Esophagus muscularis mucosa (tissue), 3 donors: ENCODE results near the gene TMED1.

ENCODE experiments used
- POLR2A ChIP-seq: fragments of 450-650 bp; IDR thresholded peaks from one replicate; pipeline ENCODE4 v1.6.1; 2017; ENCODE audit warnings: antibody characterized with exemption, moderate library complexity, mild to moderate bottlenecking, low read depth
- POLR2AphosphoS5 ChIP-seq, 2 donors: sonication (generic); formaldehyde crosslinking; IDR thresholded peaks; one replicate each; pipeline ENCODE4 v1.6.1; 2017; ENCODE audit warnings: antibody characterized with exemption in 2 of 2
- TF ChIP-seq, protein P1 (sequence below), 3 experiments: fragments of 200-600 bp in 2 of 3; fragments of 450-650 bp in 1 of 3; sonication (generic) in 2 of 3; IDR thresholded peaks; one replicate each; pipeline ENCODE4 v1.5.1; 2017 to 2019; ENCODE audit warnings: antibody characterized with exemption in 3 of 3, mild to moderate bottlenecking in 2 of 3, moderate library complexity in 1 of 3

DNA sequence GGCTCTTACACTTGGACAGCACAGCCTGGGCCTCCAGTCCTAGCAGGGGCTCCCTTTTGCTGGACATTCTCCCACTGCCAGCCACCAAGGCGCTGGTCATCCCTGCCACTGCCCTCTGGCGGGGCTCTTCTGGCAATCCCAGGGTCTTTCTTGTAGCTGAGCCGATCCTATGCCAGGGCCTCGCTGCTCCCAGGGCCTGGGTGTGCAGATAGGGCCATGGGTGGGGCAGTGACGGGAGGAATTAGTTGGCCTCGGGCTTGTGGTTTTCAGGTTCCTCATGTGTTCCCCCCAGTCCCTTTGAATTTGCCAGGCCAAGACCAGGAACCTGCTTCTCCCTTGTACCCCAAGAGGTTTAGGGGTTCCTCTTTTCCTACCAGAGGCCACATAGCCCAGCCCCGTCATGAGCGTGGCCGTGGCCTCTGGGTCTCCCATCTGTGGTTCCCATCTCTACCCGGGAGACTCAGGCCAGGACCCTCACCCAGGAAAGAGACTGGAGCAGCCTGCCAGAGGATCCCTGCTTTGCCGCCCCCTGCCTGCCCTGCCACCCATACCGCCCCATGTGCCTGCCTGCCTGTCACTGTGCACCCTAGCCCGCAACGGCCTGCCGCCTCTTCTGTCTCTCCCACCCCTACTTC, 26.2 kb downstream of the TMED1 start:
- TF ChIP-seq, protein P1, sequence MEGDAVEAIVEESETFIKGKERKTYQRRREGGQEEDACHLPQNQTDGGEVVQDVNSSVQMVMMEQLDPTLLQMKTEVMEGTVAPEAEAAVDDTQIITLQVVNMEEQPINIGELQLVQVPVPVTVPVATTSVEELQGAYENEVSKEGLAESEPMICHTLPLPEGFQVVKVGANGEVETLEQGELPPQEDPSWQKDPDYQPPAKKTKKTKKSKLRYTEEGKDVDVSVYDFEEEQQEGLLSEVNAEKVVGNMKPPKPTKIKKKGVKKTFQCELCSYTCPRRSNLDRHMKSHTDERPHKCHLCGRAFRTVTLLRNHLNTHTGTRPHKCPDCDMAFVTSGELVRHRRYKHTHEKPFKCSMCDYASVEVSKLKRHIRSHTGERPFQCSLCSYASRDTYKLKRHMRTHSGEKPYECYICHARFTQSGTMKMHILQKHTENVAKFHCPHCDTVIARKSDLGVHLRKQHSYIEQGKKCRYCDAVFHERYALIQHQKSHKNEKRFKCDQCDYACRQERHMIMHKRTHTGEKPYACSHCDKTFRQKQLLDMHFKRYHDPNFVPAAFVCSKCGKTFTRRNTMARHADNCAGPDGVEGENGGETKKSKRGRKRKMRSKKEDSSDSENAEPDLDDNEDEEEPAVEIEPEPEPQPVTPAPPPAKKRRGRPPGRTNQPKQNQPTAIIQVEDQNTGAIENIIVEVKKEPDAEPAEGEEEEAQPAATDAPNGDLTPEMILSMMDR (IDR thresholded peaks at IDR 0.05) = no peak
- no peak for TF ChIP-seq POLR2AphosphoS5 (IDR thresholded peaks at IDR 0.05)
- TF ChIP-seq POLR2A = no peak
